Fibroblast of lung (primary cell): ENCODE results near the gene PNMA1. TPM values are rescaled to one million over a fixed set of nuclear protein-coding genes. Genes with fewer than 3 reads are reported as not detected.
A peak's percentile ranks its signal among the peaks of the same experiment; 100 is the strongest.

ENCODE experiments used
- DNase-seq, 2 donors: peaks; one replicate each; pipeline versions ENCODE4 v3.0.0 to v3.0.0-alpha.2; 2010; ENCODE audit warnings: low read depth in 2 of 2
- H2AFZ ChIP-seq: 2 replicates; pipeline ENCODE4 v1.5.1; 2012; ENCODE audit warnings: low read length, control low read depth, inconsistent platforms
- H3K27ac ChIP-seq: 2 replicates; pipeline ENCODE4 v1.5.1; 2011; ENCODE audit warnings: low read length, control low read depth; ENCODE audit not compliant: insufficient read depth
- H3K27me3 ChIP-seq: 2 replicates; pipeline ENCODE4 v1.5.1; 2011; ENCODE audit warnings: mild to moderate bottlenecking, low read length; ENCODE audit not compliant: control insufficient read depth, insufficient read depth
- H3K36me3 ChIP-seq: 2 replicates; pipeline ENCODE4 v1.5.1; 2011; ENCODE audit warnings: low read length; ENCODE audit not compliant: control insufficient read depth, insufficient read depth
- H3K4me1 ChIP-seq: 2 replicates; pipeline ENCODE4 v1.5.1; 2011; ENCODE audit warnings: low read length; ENCODE audit not compliant: control insufficient read depth, insufficient read depth; ENCODE audit errors: extremely low read depth
- H3K4me2 ChIP-seq: 2 replicates; pipeline ENCODE4 v1.5.1; 2011; ENCODE audit warnings: low read length, control low read depth; ENCODE audit not compliant: insufficient read depth; ENCODE audit errors: extremely low read depth
- H3K4me3 ChIP-seq, 4 experiments: fragments of 200-600 bp in 1 of 4; sonication (generic) in 1 of 4; replicated peaks in 1 of 4; 2 replicates each; pipeline ENCODE4 v1.5.1; 2011 to 2016; ENCODE audit warnings: low read length in 4 of 4, low read depth in 3 of 4, mild to moderate bottlenecking in 3 of 4, control low read depth in 2 of 4, inconsistent platforms in 1 of 4, mixed read lengths in 1 of 4; ENCODE audit not compliant: insufficient read depth in 1 of 4; ENCODE audit errors: control extremely low read depth in 1 of 4
- H3K79me2 ChIP-seq: 2 replicates; pipeline ENCODE4 v1.5.1; 2012; ENCODE audit warnings: mild to moderate bottlenecking, low read length, inconsistent platforms; ENCODE audit not compliant: control insufficient read depth, insufficient read depth
- H3K9ac ChIP-seq: 2 replicates; pipeline ENCODE4 v1.5.1; 2011; ENCODE audit warnings: mild to moderate bottlenecking, low read length, control low read depth; ENCODE audit not compliant: insufficient read depth
- H3K9me3 ChIP-seq: 2 replicates; pipeline ENCODE4 v1.5.1; 2012; ENCODE audit warnings: low read depth, low read length; ENCODE audit not compliant: control insufficient read depth, insufficient read depth
- H4K20me1 ChIP-seq: 2 replicates; pipeline ENCODE4 v1.5.1; 2011; ENCODE audit warnings: low read length; ENCODE audit not compliant: control insufficient read depth, insufficient read depth; ENCODE audit errors: extremely low read depth
- EZH2 ChIP-seq: IDR thresholded peaks from 2 replicates; pipeline ENCODE4 v1.5.1; 2012; ENCODE audit warnings: low read length, control low read depth, mild to moderate bottlenecking; ENCODE audit errors: missing control alignments
- polyA minus RNA-seq: library from RNA; depleted of rRNA, polyadenylated mRNA; stranded (reverse); fragments of >200 nt; gene quantifications from 2 replicates; pipeline ENCODE4 v1.2.3, GENCODE V29; 2011; ENCODE audit warnings: low replicate concordance
- polyA plus RNA-seq, 2 donors: library from polyadenylated mRNA; depleted of rRNA in 1 of 2; stranded (reverse) in 1 of 2; unstranded in 1 of 2; fragments of >200 nt; gene quantifications; 2 replicates each; pipeline ENCODE4 v1.2.1, GENCODE V29; 2011 to 2012; ENCODE audit warnings: missing spikeins in 1 of 2
- total RNA-seq: library from RNA; depleted of rRNA; stranded (reverse); fragments of >200 nt; gene quantifications from 2 replicates; pipeline ENCODE4 v1.2.1, GENCODE V29; 2014
- TF ChIP-seq, protein P1 (sequence below), 2 donors: IDR thresholded peaks in 1 of 2; conservative IDR thresholded peaks in 1 of 2; 1 replicate in 1 of 2; 2 replicates in 1 of 2; pipeline ENCODE4 v1.5.1; 2011 to 2012; ENCODE audit warnings: low read length in 2 of 2, control low read depth in 1 of 2, inconsistent platforms in 1 of 2, low read depth in 1 of 2, mild to moderate bottlenecking in 1 of 2

Gene PNMA1, protein sequence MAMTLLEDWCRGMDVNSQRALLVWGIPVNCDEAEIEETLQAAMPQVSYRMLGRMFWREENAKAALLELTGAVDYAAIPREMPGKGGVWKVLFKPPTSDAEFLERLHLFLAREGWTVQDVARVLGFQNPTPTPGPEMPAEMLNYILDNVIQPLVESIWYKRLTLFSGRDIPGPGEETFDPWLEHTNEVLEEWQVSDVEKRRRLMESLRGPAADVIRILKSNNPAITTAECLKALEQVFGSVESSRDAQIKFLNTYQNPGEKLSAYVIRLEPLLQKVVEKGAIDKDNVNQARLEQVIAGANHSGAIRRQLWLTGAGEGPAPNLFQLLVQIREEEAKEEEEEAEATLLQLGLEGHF
- 11.6 and 19.5 TPM in 2 replicates for total RNA-seq
- 44.5 and 46.8 TPM in 2 replicates for polyA plus RNA-seq
- 57.0 and 66.6 TPM in 2 replicates for polyA plus RNA-seq (2012)
- 11.5 and 12.8 TPM in 2 replicates for polyA minus RNA-seq

DNA sequence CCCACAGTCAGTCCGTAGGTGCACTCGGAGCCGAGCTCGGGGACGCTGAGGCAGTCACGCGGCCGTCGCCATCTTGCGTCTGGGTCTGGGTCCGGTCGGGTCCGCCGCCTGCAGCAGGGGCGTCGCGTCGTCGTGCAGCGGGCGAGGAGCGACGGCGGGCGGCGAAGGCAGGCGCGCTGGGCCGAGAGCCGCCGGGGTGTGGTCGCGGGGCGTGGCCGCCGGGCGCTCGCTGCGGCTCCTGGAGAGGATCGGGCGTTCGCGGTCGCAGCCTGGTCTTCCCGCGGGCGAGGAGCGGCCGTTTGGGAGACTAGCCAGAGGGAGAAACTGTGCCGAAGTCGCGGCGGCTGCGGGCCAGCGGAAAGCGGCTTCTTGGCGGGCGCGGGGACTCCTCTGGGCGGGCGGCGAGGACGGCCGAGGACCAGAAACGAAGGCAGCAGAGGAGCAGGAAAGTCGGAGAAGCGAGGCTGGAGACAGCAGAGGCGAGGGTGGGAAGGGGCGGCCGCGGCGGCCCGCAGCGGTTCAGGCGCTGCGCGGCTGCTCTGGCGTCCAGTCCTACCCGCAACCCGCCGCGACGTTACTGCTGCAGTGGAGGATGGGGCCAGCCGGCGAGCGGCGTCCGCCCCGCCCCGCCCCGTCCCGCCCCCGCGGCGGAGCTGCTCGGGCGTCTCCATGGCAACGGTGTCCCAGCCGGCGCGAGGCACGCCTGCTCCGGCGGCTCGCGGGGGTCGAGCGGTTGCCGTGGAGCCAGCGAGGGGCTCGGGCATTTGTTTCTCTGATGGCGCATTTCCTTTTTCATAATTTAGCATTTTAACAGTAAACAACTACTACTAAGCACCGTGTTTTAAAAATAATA, at the start of gene PNMA1:
Gene PNMA1 (minus strand): TSS at position 582 of the 853 bp plus-strand sequence. CDS start 745 bp downstream, outside the sequence.
- no peaks in the 10 kb centered on the region for H3K9me3 ChIP-seq
- H2AFZ ChIP-seq: peak within 1 kb of the TSS; percentile 48
- H3K79me2 ChIP-seq: peaks cover 37% of the 10 kb centered on the region
- peak within 1 kb of the TSS; percentile 86 for H3K27ac ChIP-seq
- no peaks in the 10 kb centered on the region for H4K20me1 ChIP-seq
- no peaks in the 10 kb centered on the region for H3K27me3 ChIP-seq
- peaks cover 12% of the 10 kb centered on the region for H3K36me3 ChIP-seq
- H3K4me1 ChIP-seq: peaks cover 5% of the 10 kb centered on the region
- peak within 1 kb of the TSS; percentile 80 for H3K9ac ChIP-seq
- peak within 1 kb of the TSS; percentile 69 to 93 (median 92) for H3K4me3 ChIP-seq
- TF ChIP-seq EZH2: no peak
- TF ChIP-seq, protein P1, sequence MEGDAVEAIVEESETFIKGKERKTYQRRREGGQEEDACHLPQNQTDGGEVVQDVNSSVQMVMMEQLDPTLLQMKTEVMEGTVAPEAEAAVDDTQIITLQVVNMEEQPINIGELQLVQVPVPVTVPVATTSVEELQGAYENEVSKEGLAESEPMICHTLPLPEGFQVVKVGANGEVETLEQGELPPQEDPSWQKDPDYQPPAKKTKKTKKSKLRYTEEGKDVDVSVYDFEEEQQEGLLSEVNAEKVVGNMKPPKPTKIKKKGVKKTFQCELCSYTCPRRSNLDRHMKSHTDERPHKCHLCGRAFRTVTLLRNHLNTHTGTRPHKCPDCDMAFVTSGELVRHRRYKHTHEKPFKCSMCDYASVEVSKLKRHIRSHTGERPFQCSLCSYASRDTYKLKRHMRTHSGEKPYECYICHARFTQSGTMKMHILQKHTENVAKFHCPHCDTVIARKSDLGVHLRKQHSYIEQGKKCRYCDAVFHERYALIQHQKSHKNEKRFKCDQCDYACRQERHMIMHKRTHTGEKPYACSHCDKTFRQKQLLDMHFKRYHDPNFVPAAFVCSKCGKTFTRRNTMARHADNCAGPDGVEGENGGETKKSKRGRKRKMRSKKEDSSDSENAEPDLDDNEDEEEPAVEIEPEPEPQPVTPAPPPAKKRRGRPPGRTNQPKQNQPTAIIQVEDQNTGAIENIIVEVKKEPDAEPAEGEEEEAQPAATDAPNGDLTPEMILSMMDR (conservative IDR thresholded peaks at IDR 0.05 in 1 of 2, IDR thresholded peaks at IDR 0.05 in 1 of 2; ENCODE audit: low read depth in 1 of 2, low read length in 2 of 2): no peak
- DNase-seq: peak; percentile 76
- peak within 1 kb of the TSS; percentile 96 for H3K4me2 ChIP-seq

DNA sequence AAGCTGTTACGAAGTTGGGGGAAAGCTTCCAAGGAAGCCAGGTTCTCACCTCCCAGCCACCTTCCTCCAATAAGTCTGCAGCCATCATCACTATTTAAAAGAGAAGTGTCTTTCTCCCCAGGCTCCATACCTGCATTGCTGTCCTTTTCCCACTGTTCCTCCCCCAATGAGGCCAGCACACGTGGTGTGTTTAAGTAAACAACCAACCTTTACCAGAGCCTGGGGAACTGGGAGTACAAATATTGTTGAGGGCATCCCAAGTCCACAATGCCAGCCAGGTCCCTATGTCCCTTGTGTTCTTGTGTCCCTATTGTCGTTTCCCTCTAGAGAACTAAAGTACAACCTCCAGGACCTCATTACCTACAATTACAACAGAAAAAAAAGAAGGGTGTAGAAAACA, 49.2 kb upstream of the PNMA1 start:
- Histone ChIP-seq H3K27ac (no peak overlapping the region), H3K9me3 (no peaks in the 10 kb centered on the region), H2AFZ (no peak overlapping the region), H3K36me3 (peaks cover 2% of the 10 kb centered on the region), H3K4me3 (no peak overlapping the region), H3K79me2 (peaks cover 37% of the 10 kb centered on the region), H3K9ac (no peak overlapping the region), H4K20me1 (no peaks in the 10 kb centered on the region), H3K27me3 (no peaks in the 10 kb centered on the region), H3K4me1 (peaks cover 20% of the 10 kb centered on the region), H3K4me2 (no peak overlapping the region)
- DNase-seq: no peak
- no peak for TF ChIP-seq EZH2
- TF ChIP-seq, protein P1 (conservative IDR thresholded peaks at IDR 0.05 in 1 of 2, IDR thresholded peaks at IDR 0.05 in 1 of 2; ENCODE audit: low read depth in 1 of 2, low read length in 2 of 2): no peak

DNA sequence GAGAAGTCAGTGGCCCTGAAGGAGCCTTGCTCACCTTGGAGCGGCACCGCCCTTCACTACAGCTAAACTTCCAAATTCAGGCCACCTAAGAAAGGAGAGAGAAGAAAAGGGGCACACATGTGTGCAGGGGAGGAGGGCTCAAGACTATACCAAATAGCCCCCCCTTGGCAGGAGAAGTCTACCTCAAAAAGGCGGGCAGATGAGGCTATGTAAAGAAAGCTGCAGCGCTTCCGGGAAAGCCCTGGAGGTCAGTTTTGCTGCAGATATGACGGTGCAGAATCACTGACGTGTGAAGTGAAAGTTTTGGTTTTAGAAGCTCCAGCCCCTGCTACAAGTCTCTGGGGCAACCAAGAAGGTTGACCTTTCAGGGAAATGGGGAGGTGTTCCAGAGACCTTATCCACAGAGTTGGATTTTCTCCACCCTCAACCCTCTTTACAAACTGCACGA, 48.2 kb upstream of the PNMA1 start:
- Histone ChIP-seq H4K20me1 (no peaks in the 10 kb centered on the region), H3K4me1 (peaks cover 27% of the 10 kb centered on the region), H3K27me3 (no peaks in the 10 kb centered on the region), H3K9me3 (no peaks in the 10 kb centered on the region), H3K9ac (no peak overlapping the region), H3K4me2 (no peak overlapping the region), H2AFZ (no peak overlapping the region), H3K79me2 (peaks cover 47% of the 10 kb centered on the region), H3K27ac (peak overlapping the region; percentile 26), H3K4me3 (no peak overlapping the region), H3K36me3 (peaks cover 2% of the 10 kb centered on the region)
- TF ChIP-seq, protein P1 (conservative IDR thresholded peaks at IDR 0.05 in 1 of 2, IDR thresholded peaks at IDR 0.05 in 1 of 2; ENCODE audit: low read depth in 1 of 2, low read length in 2 of 2): no peak
- no peak for DNase-seq
